Thyroid gland (tissue), 4 donors: ENCODE measurements around the gene LDLRAD4. TPM values are rescaled to one million over a fixed set of nuclear protein-coding genes. Genes with fewer than 3 reads are reported as not detected.

Source experiments
- DNase-seq, 2 donors: peaks; one replicate each; pipeline ENCODE4 v3.0.0-alpha.2; 2019
- H3K27ac ChIP-seq, 3 donors: fragments of 200-600 bp; sonication (generic); 1 replicate in 2 of 3; 2 replicates in 1 of 3; pipeline ENCODE4 v1.5.1; 2016 to 2019; ENCODE audit warnings: mild to moderate bottlenecking in 1 of 3, moderate library complexity in 1 of 3
- H3K27me3 ChIP-seq: fragments of 200-600 bp; sonication (generic); one replicate; pipeline ENCODE4 v1.5.1; 2019
- H3K36me3 ChIP-seq, 2 donors: fragments of 200-600 bp; sonication (generic); one replicate each; pipeline ENCODE4 v1.5.1; 2016 to 2019
- H3K4me1 ChIP-seq, 2 donors: fragments of 200-600 bp; sonication (generic); one replicate each; pipeline ENCODE4 v1.5.1; 2017 to 2019
- H3K4me3 ChIP-seq, 3 donors: fragments of 200-600 bp; sonication (generic); replicated peaks in 1 of 3; 1 replicate in 2 of 3; 2 replicates in 1 of 3; pipeline ENCODE4 v1.5.1; 2016; ENCODE audit warnings: mild to moderate bottlenecking in 1 of 3
- H3K9me3 ChIP-seq: fragments of 200-600 bp; sonication (generic); one replicate; pipeline ENCODE4 v1.5.1; 2017
- POLR2A ChIP-seq, 2 donors: fragments of 450-650 bp; IDR thresholded peaks; one replicate each; pipeline ENCODE4 v1.6.1; 2017; ENCODE audit warnings: antibody characterized with exemption in 2 of 2, mild to moderate bottlenecking in 2 of 2, moderate library complexity in 1 of 2
- WGBS, 2 donors: methylation state at CpG; one replicate each; pipeline ENCODE4 v1.1.5; 2017; 5-methylcytosine and 5-hydroxymethylcytosine counted together
- intact Hi-C: fragments of 100-400 bp; cut with DNase I; formaldehyde crosslinking; loops from one replicate; pipeline ENCODE4 v1.15.1; 2023
- total RNA-seq, 4 donors: library from RNA; depleted of rRNA; stranded (reverse); fragments of >200 nt; gene quantifications; one replicate each; pipeline ENCODE4 v1.2.3, GENCODE V29; 2016
- TF ChIP-seq, protein P1 (sequence below), 6 experiments: fragments of 200-600 bp in 3 of 6; fragments of 450-650 bp in 3 of 6; sonication (generic) in 3 of 6; IDR thresholded peaks; one replicate each; pipeline ENCODE4 v1.5.1; 2016 to 2019; ENCODE audit warnings: antibody characterized with exemption in 6 of 6, mild to moderate bottlenecking in 2 of 6, inconsistent platforms in 1 of 6, moderate library complexity in 1 of 6

The LDLRAD4 gene
- total RNA-seq, 4 donors from 2014 or later = 23.7 to 35.7 (median 29.7) TPM

DNA sequence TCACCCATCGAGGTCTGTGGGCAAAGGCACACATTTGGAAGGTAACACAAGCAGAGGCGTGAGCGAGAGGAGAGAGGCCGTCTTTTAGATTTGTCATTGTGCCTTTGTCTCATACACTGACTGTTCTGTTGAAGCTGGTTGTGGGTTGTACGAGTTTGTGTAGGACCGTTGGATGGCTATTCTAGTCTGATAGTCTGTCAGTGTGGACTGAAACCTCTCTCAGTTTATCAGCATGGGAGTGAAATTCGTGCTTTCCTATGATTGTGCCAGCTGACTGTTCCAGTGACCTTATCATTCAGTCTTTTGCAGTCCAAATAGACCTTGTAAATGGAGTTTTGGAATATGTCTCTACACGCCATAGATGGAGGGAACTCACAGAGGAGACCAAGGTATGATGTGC, 143.5 kb downstream of the LDLRAD4 start:
- 87 to 88% methylated on average over 8 of the region's 8 CpGs for WGBS, 2 donors
- H3K9me3 ChIP-seq = no peaks in the 10 kb centered on the region
- no peaks in the 10 kb centered on the region for H3K27me3 ChIP-seq
- no peak for TF ChIP-seq POLR2A (IDR thresholded peaks at IDR 0.05)
- TF ChIP-seq, protein P1, sequence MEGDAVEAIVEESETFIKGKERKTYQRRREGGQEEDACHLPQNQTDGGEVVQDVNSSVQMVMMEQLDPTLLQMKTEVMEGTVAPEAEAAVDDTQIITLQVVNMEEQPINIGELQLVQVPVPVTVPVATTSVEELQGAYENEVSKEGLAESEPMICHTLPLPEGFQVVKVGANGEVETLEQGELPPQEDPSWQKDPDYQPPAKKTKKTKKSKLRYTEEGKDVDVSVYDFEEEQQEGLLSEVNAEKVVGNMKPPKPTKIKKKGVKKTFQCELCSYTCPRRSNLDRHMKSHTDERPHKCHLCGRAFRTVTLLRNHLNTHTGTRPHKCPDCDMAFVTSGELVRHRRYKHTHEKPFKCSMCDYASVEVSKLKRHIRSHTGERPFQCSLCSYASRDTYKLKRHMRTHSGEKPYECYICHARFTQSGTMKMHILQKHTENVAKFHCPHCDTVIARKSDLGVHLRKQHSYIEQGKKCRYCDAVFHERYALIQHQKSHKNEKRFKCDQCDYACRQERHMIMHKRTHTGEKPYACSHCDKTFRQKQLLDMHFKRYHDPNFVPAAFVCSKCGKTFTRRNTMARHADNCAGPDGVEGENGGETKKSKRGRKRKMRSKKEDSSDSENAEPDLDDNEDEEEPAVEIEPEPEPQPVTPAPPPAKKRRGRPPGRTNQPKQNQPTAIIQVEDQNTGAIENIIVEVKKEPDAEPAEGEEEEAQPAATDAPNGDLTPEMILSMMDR (IDR thresholded peaks at IDR 0.05) = no peak
- intact Hi-C loops = no loop called here
- peaks cover 0 to 7% of the 10 kb centered on the region in 2 donors for H3K4me1 ChIP-seq
- H3K27ac ChIP-seq = no peak overlapping the region
- H3K36me3 ChIP-seq = no peaks in the 10 kb centered on the region
- no peak for DNase-seq
- no peak overlapping the region for H3K4me3 ChIP-seq

DNA sequence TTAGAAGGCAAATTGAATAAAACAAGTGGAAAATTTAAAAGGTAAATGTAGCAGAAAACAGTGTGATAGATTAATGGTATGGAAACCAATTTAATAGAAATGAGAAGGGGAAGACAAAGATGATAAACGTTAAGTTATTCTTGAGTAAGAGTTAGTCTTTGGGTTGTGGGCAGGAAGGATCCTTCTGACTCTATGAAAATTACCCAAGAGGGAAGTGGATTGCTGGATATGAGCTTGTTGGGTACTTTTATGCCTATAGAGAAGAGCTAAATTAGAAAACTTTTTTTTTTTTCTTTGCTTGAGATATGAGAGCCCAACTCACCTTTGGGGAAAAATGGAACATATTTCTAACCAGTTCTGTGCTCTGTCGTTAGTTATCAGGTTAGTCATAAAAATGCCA, 144.0 kb downstream of the LDLRAD4 start:
- Histone ChIP-seq H3K4me1 (peaks cover 0 to 7% of the 10 kb centered on the region in 2 donors), H3K9me3 (no peaks in the 10 kb centered on the region), H3K27ac (no peak overlapping the region), H3K27me3 (no peaks in the 10 kb centered on the region), H3K4me3 (no peak overlapping the region), H3K36me3 (no peaks in the 10 kb centered on the region)
- DNase-seq = no peak
- intact Hi-C loops = no loop called here
- TF ChIP-seq, protein P1 (IDR thresholded peaks at IDR 0.05) = no peak
- TF ChIP-seq POLR2A (IDR thresholded peaks at IDR 0.05) = no peak
- WGBS, 2 donors = 92% methylated on average over 2 of the region's 2 CpGs

DNA sequence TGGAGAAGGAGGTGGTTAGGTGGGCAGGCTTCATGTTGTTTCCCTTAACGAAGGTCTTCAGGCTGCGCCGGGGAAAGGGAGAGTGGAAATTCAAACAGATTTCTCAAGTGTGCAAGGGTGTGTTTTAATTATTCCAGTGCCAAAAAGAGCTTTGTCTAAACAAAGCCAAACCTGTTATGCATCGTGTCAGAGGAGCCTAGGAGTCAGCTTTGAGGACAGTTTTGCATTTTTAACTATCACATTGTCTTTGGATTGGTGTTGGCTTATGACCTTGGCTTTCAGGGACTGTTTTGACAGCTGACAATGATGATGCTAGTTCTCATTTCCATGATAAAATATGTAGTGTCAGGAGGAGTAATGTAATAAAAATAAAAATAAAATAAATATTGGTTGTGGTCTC, 144.8 kb downstream of the LDLRAD4 start:
- DNase-seq = peak in 1 of 2 donors; percentile 43
- TF ChIP-seq, protein P1 (IDR thresholded peaks at IDR 0.05) = no peak
- no peak for TF ChIP-seq POLR2A (IDR thresholded peaks at IDR 0.05)
- no peaks in the 10 kb centered on the region for H3K36me3 ChIP-seq
- H3K9me3 ChIP-seq = no peaks in the 10 kb centered on the region
- 28 to 33% methylated on average over 4 of the region's 4 CpGs for WGBS, 2 donors
- H3K27ac ChIP-seq = no peak overlapping the region
- no peak overlapping the region for H3K4me3 ChIP-seq
- intact Hi-C loops = no loop called here
- peaks cover 0 to 7% of the 10 kb centered on the region in 2 donors for H3K4me1 ChIP-seq
- H3K27me3 ChIP-seq = no peaks in the 10 kb centered on the region

DNA sequence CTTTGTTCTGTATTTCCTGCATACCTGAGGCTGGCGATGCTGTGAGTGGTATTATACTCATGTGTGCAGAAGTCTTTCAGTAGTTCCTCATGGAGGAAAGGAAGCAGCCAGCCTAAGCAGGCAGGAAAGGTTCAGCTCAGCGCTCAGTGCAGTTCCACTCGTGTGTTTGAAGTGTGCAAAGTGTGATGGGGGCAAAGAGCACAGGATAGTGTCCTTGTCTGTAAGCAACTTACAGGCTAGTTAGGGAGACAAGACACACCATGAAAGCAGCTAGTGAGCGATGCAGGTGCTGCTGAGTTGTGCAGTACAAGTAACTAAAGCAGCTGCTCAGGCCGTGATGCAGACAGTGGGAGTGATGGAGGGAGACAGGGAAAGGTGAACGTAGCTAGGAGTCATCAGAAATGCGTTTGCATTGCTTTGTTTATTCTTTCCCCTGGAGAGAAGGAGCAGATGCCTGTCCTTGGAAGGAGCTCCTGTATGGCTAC, 146.2 kb downstream of the LDLRAD4 start:
- DNase-seq = no peak
- Histone ChIP-seq H3K27ac (no peak overlapping the region), H3K4me1 (peaks cover 0 to 17% of the 10 kb centered on the region in 2 donors), H3K36me3 (no peaks in the 10 kb centered on the region), H3K4me3 (no peak overlapping the region), H3K9me3 (no peaks in the 10 kb centered on the region), H3K27me3 (no peaks in the 10 kb centered on the region)
- intact Hi-C loops = no loop called here
- TF ChIP-seq POLR2A (IDR thresholded peaks at IDR 0.05) = no peak
- TF ChIP-seq, protein P1 (IDR thresholded peaks at IDR 0.05) = no peak
- WGBS, 2 donors = 81 to 85% methylated on average over 7 of the region's 7 CpGs

DNA sequence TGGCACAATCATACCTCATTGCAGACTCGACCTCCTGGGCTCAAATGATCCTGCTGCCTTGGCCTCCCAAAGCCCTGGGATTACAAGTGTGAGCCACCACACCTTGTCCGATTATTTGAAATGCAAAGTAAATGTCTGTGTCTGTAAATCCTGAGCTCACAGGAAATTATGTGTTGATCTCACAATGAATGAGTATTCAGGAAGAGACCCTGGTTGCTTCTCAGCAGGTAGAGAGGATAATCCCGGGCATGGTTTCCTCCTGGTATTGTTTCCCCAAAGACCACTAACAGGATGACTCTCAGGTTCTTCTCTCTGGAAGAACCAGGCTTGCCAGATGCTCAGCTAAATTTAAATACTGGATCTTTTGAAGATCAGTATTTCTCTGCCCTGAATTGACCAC, 147.6 kb downstream of the LDLRAD4 start:
- no peak for DNase-seq
- Histone ChIP-seq H3K27me3 (no peaks in the 10 kb centered on the region), H3K9me3 (no peaks in the 10 kb centered on the region), H3K27ac (no peak overlapping the region), H3K4me1 (peaks cover 0 to 21% of the 10 kb centered on the region in 2 donors), H3K4me3 (no peak overlapping the region), H3K36me3 (no peaks in the 10 kb centered on the region)
- 83 to 85% methylated on average over 3 of the region's 3 CpGs for whole genome bisulfite sequencing, 2 donors
- TF ChIP-seq, protein P1 (IDR thresholded peaks at IDR 0.05) = no peak
- no peak for TF ChIP-seq POLR2A (IDR thresholded peaks at IDR 0.05)
- intact Hi-C loops = no loop called here
